Endothelial cell of umbilical vein (primary cell): Measurements from ENCODE around the gene FIGNL2. TPM values are rescaled to one million over a fixed set of nuclear protein-coding genes. Genes with fewer than 3 reads are reported as not detected.
A peak's percentile ranks its signal among the peaks of the same experiment; 100 is the strongest.

Experiments used
- BruUV-seq: library from RNA; stranded (reverse); fragments of 400-500 nt; replicated peaks from 2 replicates; lab custom pipeline; 2021; lab: Mats Ljungman, UMichigan
- CTCF ChIA-PET: fragments of 300-600, 350-600 bp; sonication (Branson Sonifier 250); formaldehyde crosslinking; loops from one replicate; lab custom pipeline; 2021; ENCODE audit warnings: antibody characterized with exemption, inconsistent platforms; lab: Charles Lee
- POLR2A ChIA-PET: fragments of 300-600, 350-600 bp; sonication (Branson Sonifier 250); formaldehyde crosslinking; loops from one replicate; lab custom pipeline; 2021; ENCODE audit warnings: antibody characterized with exemption, inconsistent platforms; lab: Charles Lee
- DNase-seq: peaks from one replicate; pipeline ENCODE4 v3.0.0-alpha.2; 2011; ENCODE audit warnings: low read depth, low spot score
- FAIRE-seq: peaks from 2 replicates; lab custom pipeline; 2011; peaks lifted over from hg19 to GRCh38; lab: Jason Lieb, UNC
- H2AFZ ChIP-seq: 2 replicates; pipeline ENCODE4 v1.6.0; 2012; ENCODE audit warnings: low read depth, low read length, control low read depth, inconsistent platforms
- H3K27ac ChIP-seq: 2 replicates; pipeline ENCODE4 v1.5.1; 2011; ENCODE audit warnings: low read depth, mild to moderate bottlenecking, control low read depth, low read length, moderate library complexity; ENCODE audit not compliant: insufficient read depth
- H3K27me3 ChIP-seq, 2 experiments: 2 replicates each; pipeline versions ENCODE4 v1.6.0 to v1.6.1; 2011; ENCODE audit warnings: low read length in 2 of 2, mixed read lengths in 1 of 2; ENCODE audit not compliant: control insufficient read depth in 2 of 2, insufficient read depth in 2 of 2
- H3K36me3 ChIP-seq, 2 experiments: 2 replicates in 1 of 2; 3 replicates in 1 of 2; pipeline ENCODE4 v1.5.1; 2011; ENCODE audit warnings: low read length in 2 of 2, mild to moderate bottlenecking in 1 of 2, moderate library complexity in 1 of 2; ENCODE audit not compliant: control insufficient read depth in 2 of 2, insufficient read depth in 2 of 2; ENCODE audit errors: extremely low read depth in 1 of 2
- H3K4me1 ChIP-seq: 3 replicates; pipeline ENCODE4 v1.5.1; 2011; ENCODE audit warnings: mild to moderate bottlenecking, low read length; ENCODE audit not compliant: control insufficient read depth, insufficient read depth; ENCODE audit errors: extremely low read depth
- H3K4me2 ChIP-seq: 2 replicates; pipeline ENCODE4 v1.6.1; 2011; ENCODE audit warnings: low read length, control low read depth, mixed read lengths; ENCODE audit not compliant: insufficient read depth
- H3K4me3 ChIP-seq, 3 experiments: fragments of 200-600 bp in 1 of 3; sonication (generic), shearing (Covaris generic) in 1 of 3; replicated peaks in 1 of 3; 2 replicates each; pipeline ENCODE4 v1.5.1; 2011 to 2016; ENCODE audit warnings: control low read depth in 3 of 3, low read length in 3 of 3, mild to moderate bottlenecking in 2 of 3, inconsistent platforms in 1 of 3, low read depth in 1 of 3, moderate library complexity in 1 of 3; ENCODE audit not compliant: insufficient read depth in 1 of 3
- H3K79me2 ChIP-seq: 2 replicates; pipeline ENCODE4 v1.6.0; 2012; ENCODE audit warnings: low read length, inconsistent platforms; ENCODE audit not compliant: control insufficient read depth, insufficient read depth
- H3K9ac ChIP-seq: replicated peaks from 2 replicates; pipeline ENCODE3; 2011; ENCODE audit warnings: low read length, control low read depth; ENCODE audit not compliant: insufficient read depth; ENCODE audit errors: extremely low read depth
- H3K9me1 ChIP-seq: replicated peaks from 3 replicates; pipeline ENCODE4 v1.6.0; 2011; ENCODE audit warnings: mild to moderate bottlenecking, low read length; ENCODE audit not compliant: control insufficient read depth, insufficient read depth; ENCODE audit errors: extremely low read depth
- H3K9me3 ChIP-seq: replicated peaks from 2 replicates; pipeline ENCODE4 v1.5.1; 2012; ENCODE audit warnings: low read length, inconsistent platforms; ENCODE audit not compliant: control insufficient read depth, insufficient read depth
- H4K20me1 ChIP-seq: replicated peaks from 2 replicates; pipeline ENCODE3; 2011; ENCODE audit warnings: mild to moderate bottlenecking, low read length; ENCODE audit not compliant: control insufficient read depth, insufficient read depth; ENCODE audit errors: extremely low read depth
- EZH2 ChIP-seq: IDR thresholded peaks from 2 replicates; pipeline ENCODE4 v1.6.1; 2012; ENCODE audit warnings: borderline replicate concordance, low read depth, mild to moderate bottlenecking, moderate library complexity, low read length, inconsistent platforms; ENCODE audit not compliant: severe bottlenecking
- FOS ChIP-seq: IDR thresholded peaks from 2 replicates; pipeline ENCODE4 v1.6.1; 2011; ENCODE audit warnings: mild to moderate bottlenecking, low read length, moderate library complexity, borderline replicate concordance; ENCODE audit not compliant: insufficient read depth
- GATA2 ChIP-seq: IDR thresholded peaks from 2 replicates; pipeline ENCODE4 v1.7.0; 2011; ENCODE audit warnings: low read depth, mild to moderate bottlenecking, moderate library complexity, mixed read lengths, low read length; ENCODE audit not compliant: insufficient read length, insufficient read depth
- JUN ChIP-seq: IDR thresholded peaks from 2 replicates; pipeline ENCODE4 v1.6.1; 2011; ENCODE audit warnings: borderline replicate concordance, low read depth; ENCODE audit not compliant: insufficient read length, insufficient read depth
- MYC ChIP-seq: IDR thresholded peaks from one replicate; pipeline ENCODE4 v1.6.1; 2011; ENCODE audit warnings: mild to moderate bottlenecking, low read depth, low read length
- POLR2A ChIP-seq: IDR thresholded peaks from 2 replicates; pipeline ENCODE4 v1.6.1; 2012; ENCODE audit warnings: low read depth, mild to moderate bottlenecking, control low read depth, low read length
- POLR2AphosphoS5 ChIP-seq: IDR thresholded peaks from 2 replicates; pipeline ENCODE4 v1.6.1; 2012; ENCODE audit warnings: low read depth, mild to moderate bottlenecking, control low read depth, low read length, moderate library complexity; ENCODE audit not compliant: insufficient read depth
- dilution Hi-C: fragments of 300-500 bp; cut with MboI; formaldehyde crosslinking; loops from one replicate; pipeline ENCODE4 v1.15.0; 2019; ENCODE audit warnings: low sequenced_read_pairs; ENCODE audit not compliant: extremely low pct_ligation_motif_present
- intact Hi-C: fragments of 100-400 bp; cut with micrococcal nuclease; formaldehyde crosslinking; loops from one replicate; pipeline ENCODE4 v1.10.0; 2022
- polyA plus RNA-seq, 4 experiments: library from polyadenylated mRNA; depleted of rRNA in 3 of 4; stranded (reverse) in 3 of 4; unstranded in 1 of 4; fragments of >200 nt; gene quantifications; 2 replicates each; pipeline versions ENCODE4 v1.2.1 to v1.2.3, GENCODE V29; 2011 to 2012; ENCODE audit warnings: missing spikeins in 1 of 4
- total RNA-seq: library from RNA; stranded (reverse); gene quantifications from 2 replicates; pipeline ENCODE4 v1.2.3, GENCODE V29; 2021
- TF ChIP-seq, protein P1 (sequence below), 2 donors: IDR thresholded peaks; 1 replicate in 1 of 2; 2 replicates in 1 of 2; pipeline ENCODE4 v1.5.1; 2011; ENCODE audit warnings: low read length in 2 of 2, mild to moderate bottlenecking in 2 of 2, moderate library complexity in 2 of 2, control low read depth in 1 of 2, inconsistent platforms in 1 of 2, low read depth in 1 of 2; ENCODE audit not compliant: insufficient read depth in 1 of 2; ENCODE audit errors: extremely low read depth in 1 of 2
- TF ChIP-seq, protein P2 (sequence below): IDR thresholded peaks from 2 replicates; pipeline ENCODE4 v1.6.1; 2011; ENCODE audit not compliant: insufficient read depth, insufficient read length

The FIGNL2 gene
- total and polyA plus RNA-seq, 2 donors (not counting 3 experiments of a cell fraction or from before 2014, with no cell fraction given), result 1.4 to 2.4 TPM

DNA sequence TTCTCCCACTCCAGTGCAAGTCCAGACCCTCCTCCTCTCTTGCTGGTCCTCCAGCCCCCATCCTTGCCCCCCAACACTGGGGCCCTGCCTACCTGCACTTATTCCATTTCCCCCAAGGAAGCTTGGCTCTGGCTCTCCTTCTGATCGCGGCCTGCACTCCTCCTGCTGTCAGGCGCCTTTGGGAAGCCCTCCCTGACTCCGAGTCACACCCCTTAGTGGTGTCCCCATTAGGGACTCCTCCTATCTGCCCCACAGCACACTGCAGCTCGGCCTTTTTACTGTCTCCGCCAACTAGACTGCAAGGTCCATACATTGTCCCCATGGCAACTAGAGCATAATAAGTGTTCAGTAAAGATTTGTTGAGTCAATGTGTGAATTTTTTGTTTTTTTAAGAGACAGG is 32.9 kb downstream of the FIGNL2 start:
- Histone ChIP-seq H3K79me2 (no peaks in the 10 kb centered on the region), H3K4me3 (no peak overlapping the region), H3K9ac (no peak overlapping the region), H3K4me1 (peaks cover 9% of the 10 kb centered on the region), H3K9me3 (no peaks in the 10 kb centered on the region), H3K9me1 (no peaks in the 10 kb centered on the region), H3K4me2 (no peak overlapping the region), H3K36me3 (no peaks in the 10 kb centered on the region), H3K27me3 (no peaks in the 10 kb centered on the region), H4K20me1 (no peaks in the 10 kb centered on the region), H3K27ac (no peak overlapping the region), H2AFZ (no peak overlapping the region)
- no peak for TF ChIP-seq POLR2A
- no peak for TF ChIP-seq JUN
- TF ChIP-seq GATA2, result no peak
- TF ChIP-seq MYC, result no peak
- no peak for TF ChIP-seq FOS
- TF ChIP-seq, protein P1, sequence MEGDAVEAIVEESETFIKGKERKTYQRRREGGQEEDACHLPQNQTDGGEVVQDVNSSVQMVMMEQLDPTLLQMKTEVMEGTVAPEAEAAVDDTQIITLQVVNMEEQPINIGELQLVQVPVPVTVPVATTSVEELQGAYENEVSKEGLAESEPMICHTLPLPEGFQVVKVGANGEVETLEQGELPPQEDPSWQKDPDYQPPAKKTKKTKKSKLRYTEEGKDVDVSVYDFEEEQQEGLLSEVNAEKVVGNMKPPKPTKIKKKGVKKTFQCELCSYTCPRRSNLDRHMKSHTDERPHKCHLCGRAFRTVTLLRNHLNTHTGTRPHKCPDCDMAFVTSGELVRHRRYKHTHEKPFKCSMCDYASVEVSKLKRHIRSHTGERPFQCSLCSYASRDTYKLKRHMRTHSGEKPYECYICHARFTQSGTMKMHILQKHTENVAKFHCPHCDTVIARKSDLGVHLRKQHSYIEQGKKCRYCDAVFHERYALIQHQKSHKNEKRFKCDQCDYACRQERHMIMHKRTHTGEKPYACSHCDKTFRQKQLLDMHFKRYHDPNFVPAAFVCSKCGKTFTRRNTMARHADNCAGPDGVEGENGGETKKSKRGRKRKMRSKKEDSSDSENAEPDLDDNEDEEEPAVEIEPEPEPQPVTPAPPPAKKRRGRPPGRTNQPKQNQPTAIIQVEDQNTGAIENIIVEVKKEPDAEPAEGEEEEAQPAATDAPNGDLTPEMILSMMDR (IDR thresholded peaks at IDR 0.05; ENCODE audit: extremely low read depth in 1 of 2, insufficient read depth in 1 of 2, low read depth in 1 of 2, low read length in 2 of 2), result no peak
- TF ChIP-seq POLR2AphosphoS5, result no peak
- TF ChIP-seq EZH2, result no peak
- TF ChIP-seq, protein P2, sequence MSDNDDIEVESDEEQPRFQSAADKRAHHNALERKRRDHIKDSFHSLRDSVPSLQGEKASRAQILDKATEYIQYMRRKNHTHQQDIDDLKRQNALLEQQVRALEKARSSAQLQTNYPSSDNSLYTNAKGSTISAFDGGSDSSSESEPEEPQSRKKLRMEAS, result no peak
- dilution Hi-C loops, result no loop called here
- DNase-seq (no peak), FAIRE-seq (no peak)
- TSS peak; percentile 42 for BruUV-seq
- ChIA-PET POLR2A (no interaction called here), CTCF (interaction anchor here (0.6 to 6.9 kb wide), 5 partner anchors 9 to 293 kb away, joined by 3 to 52 read pairs (median 21); no protein-coding TSS in a partner anchor)
- intact Hi-C loops, result loop anchor here (2.0 kb wide), 1 partner anchor 59 kb away; no protein-coding TSS in a partner anchor
